ENCODE measurements around the gene ARAP2. TPM values are rescaled to one million over a fixed set of nuclear protein-coding genes. Genes with fewer than 3 reads are reported as not detected.

Gene ARAP2
- total RNA-seq, 2 experiments from 2014 or later = 70.7 to 76.4 TPM

GRCh38 chr4:36024901-36025660, 219.2 kb downstream of the ARAP2 start:
- ChIA-PET POLR2A (no interaction called here), CTCF (no interaction called here)
- no peak for DNase-seq
- Mint-ChIP-seq H3K27ac (no peak overlapping the region), H3K4me1 (no peaks in the 10 kb centered on the region), H3K9me3 (no peaks in the 10 kb centered on the region), H3K27me3 (no peaks in the 10 kb centered on the region), H3K4me3 (no peak overlapping the region), H3K36me3 (ENCODE audit: low read depth) (no peaks in the 10 kb centered on the region)

- no peak overlapping the region for H3K4me3 Mint-ChIP-seq
- no peaks in the 10 kb centered on the region for H3K9me3 Mint-ChIP-seq
- no peaks in the 10 kb centered on the region for H3K36me3 Mint-ChIP-seq (ENCODE audit: low read depth)
- H3K4me1 Mint-ChIP-seq = no peaks in the 10 kb centered on the region
- H3K27me3 Mint-ChIP-seq = no peaks in the 10 kb centered on the region
- no peak for DNase-seq
- ChIA-PET CTCF (no interaction called here), POLR2A (no interaction called here)
- no peak overlapping the region for H3K27ac Mint-ChIP-seq
These were observed 224.0 kb downstream of the ARAP2 start for GRCh38 chr4:36020351-36020750.

Other genes with a start within 250 kb of the ARAP2 start
- 1 to 10 TPM; 1.3 to 1.5 TPM for gene DTHD1, start 37.1 kb upstream of the ARAP2 start, total RNA-seq

All from activated CD4-positive, alpha-beta memory T cell treated with anti-CD3 and anti-CD28 coated beads, Interleukin-2, amount 10 ng/mL, durations not matched to agents 7 days and 5 days (primary cell).